T-cell (primary cell): ENCODE results near the gene KCNK5. TPM values are rescaled to one million over a fixed set of nuclear protein-coding genes. Genes with fewer than 3 reads are reported as not detected.

Experiments
- ATAC-seq, 4 experiments: fragments of 200-7000 bp in 3 of 4; fragments of 150-1000 bp in 1 of 4; cut with Tn5 transposase; replicated peaks in 1 of 4; 1 replicate in 3 of 4; 2 replicates in 1 of 4; pipeline ENCODE4 v1.10.0; 2021; ENCODE audit warnings: moderate library complexity in 3 of 4, mild to moderate bottlenecking in 2 of 4, moderate number of reproducible peaks in 1 of 4
- CTCF ChIA-PET, 2 donors: fragments of 300-600 bp; sonication (Branson Sonifier 250); formaldehyde crosslinking; loops; one replicate each; lab custom pipeline; 2022; ENCODE audit warnings: antibody characterized with exemption in 2 of 2; lab: Charles Lee
- POLR2A ChIA-PET, 2 donors: fragments of 300-600 bp; sonication (Branson Sonifier 250); formaldehyde crosslinking; loops; one replicate each; lab custom pipeline; 2022; ENCODE audit warnings: antibody characterized with exemption in 2 of 2; lab: Charles Lee
- DNase-seq, 35 experiments: peaks; one replicate each; pipeline versions ENCODE4 v3.0.0 to v3.0.0-alpha.2; 2013 to 2023
- H3K27ac ChIP-seq: one replicate; pipeline ENCODE4 v1.5.1; 2013; ENCODE audit warnings: low read length
- H3K27me3 ChIP-seq, 2 experiments: replicated peaks in 1 of 2; 1 replicate in 1 of 2; 2 replicates in 1 of 2; pipeline versions ENCODE4 v1.6.1 to v1.7.0; 2013; ENCODE audit warnings: low read length in 1 of 2, mixed read lengths in 1 of 2; ENCODE audit not compliant: control insufficient read depth in 2 of 2, insufficient read depth in 2 of 2; ENCODE audit errors: extremely low read depth in 1 of 2
- H3K36me3 ChIP-seq, 2 donors: 1 replicate in 1 of 2; 2 replicates in 1 of 2; pipeline versions ENCODE4 v1.6.1 to v1.7.0; 2013; ENCODE audit warnings: low read length in 1 of 2; ENCODE audit not compliant: control insufficient read depth in 2 of 2, insufficient read depth in 1 of 2; ENCODE audit errors: extremely low read depth in 1 of 2
- H3K4me1 ChIP-seq, 2 experiments: 1 replicate in 1 of 2; 2 replicates in 1 of 2; pipeline versions ENCODE4 v1.6.1 to v1.7.0; 2013; ENCODE audit warnings: low read length in 2 of 2, mixed read lengths in 1 of 2; ENCODE audit not compliant: insufficient read depth in 2 of 2, control insufficient read depth in 1 of 2; ENCODE audit errors: extremely low read depth in 1 of 2
- H3K4me3 ChIP-seq, 2 donors: 1 replicate in 1 of 2; 2 replicates in 1 of 2; pipeline versions ENCODE4 v1.5.1 to v1.7.0; 2013; ENCODE audit warnings: mild to moderate bottlenecking in 2 of 2, low read length in 1 of 2, moderate library complexity in 1 of 2; ENCODE audit not compliant: control insufficient read depth in 1 of 2; ENCODE audit errors: extremely low read depth in 1 of 2
- H3K9me3 ChIP-seq: 2 replicates; pipeline ENCODE4 v1.7.0; 2013
- H3K27ac Mint-ChIP-seq, 2 donors: one replicate each; pipeline ENCODE4 v1.8.0; 2020 to 2021; ENCODE audit warnings: mild to moderate bottlenecking in 2 of 2, mixed read lengths in 2 of 2
- H3K27me3 Mint-ChIP-seq, 2 donors: one replicate each; pipeline ENCODE4 v1.8.0; 2021 to 2022; ENCODE audit warnings: mixed read lengths in 2 of 2
- H3K36me3 Mint-ChIP-seq: one replicate; pipeline ENCODE4 v1.8.0; 2021; ENCODE audit warnings: mixed read lengths
- H3K4me1 Mint-ChIP-seq, 3 donors: one replicate each; pipeline ENCODE4 v1.8.0; 2020 to 2022; ENCODE audit warnings: mixed read lengths in 3 of 3, mild to moderate bottlenecking in 1 of 3
- H3K4me3 Mint-ChIP-seq, 3 donors: one replicate each; pipeline ENCODE4 v1.8.0; 2020 to 2022; ENCODE audit warnings: mild to moderate bottlenecking in 3 of 3, mixed read lengths in 3 of 3, moderate library complexity in 3 of 3
- H3K9me3 Mint-ChIP-seq, 3 donors: one replicate each; pipeline ENCODE4 v1.8.0; 2020 to 2022; ENCODE audit warnings: mixed read lengths in 3 of 3
- WGBS: methylation state at CpG from one replicate; pipeline ENCODE4 v1.1.5; 2013; ENCODE audit warnings: missing lambda C conversion rate; ENCODE audit not compliant: insufficient coverage; 5-methylcytosine and 5-hydroxymethylcytosine counted together
- total RNA-seq, 35 experiments: library from RNA in 6 of 35; stranded (reverse) in 6 of 35; fragments of 120-200 nt in 1 of 35; gene quantifications; one replicate each; pipeline versions ENCODE4 v1.2.1 to v1.2.4 and lab custom pipeline; 2013 to 2026

Gene KCNK5
- total RNA-seq, 5 donors from 2014 or later (not counting 1 experiment from before 2014, with no cell fraction given) = 0.60 to 1.1 (median 0.93) TPM

- ChIA-PET POLR2A (interaction anchor here in 1 of 2 donors (0.7 kb wide), 1 partner anchor 14 kb away, joined by 9 read pairs; no protein-coding TSS in a partner anchor), CTCF (interaction anchor here in 1 of 2 donors (0.6 kb wide), 1 partner anchor 41 kb away, joined by 5 read pairs; no protein-coding TSS in a partner anchor)
- H3K27me3 ChIP-seq = peaks cover 0 to 2% of the 10 kb centered on the region in 2 experiments
- H3K4me1 Mint-ChIP-seq = peaks cover 6 to 9% (median 7%) of the 10 kb centered on the region in 3 donors
- H3K9me3 Mint-ChIP-seq = no peaks in the 10 kb centered on the region
- H3K4me3 Mint-ChIP-seq = no peak overlapping the region
- H3K27ac ChIP-seq = no peak overlapping the region
- H3K27me3 Mint-ChIP-seq = no peaks in the 10 kb centered on the region
- ATAC-seq (no peak), DNase-seq (no peak)
- H3K36me3 ChIP-seq = peaks cover 0 to 3% of the 10 kb centered on the region in 2 donors
- WGBS = 83% methylated on average over 3 of the region's 6 CpGs
- no peak overlapping the region for H3K27ac Mint-ChIP-seq
- no peak overlapping the region for H3K4me3 ChIP-seq
- H3K36me3 Mint-ChIP-seq = peaks cover 8% of the 10 kb centered on the region
- no peaks in the 10 kb centered on the region for H3K9me3 ChIP-seq
- H3K4me1 ChIP-seq = no peaks in the 10 kb centered on the region
Measured at GRCh38 chr6:39192736-39193135, 36.5 kb downstream of the KCNK5 start.

DNA sequence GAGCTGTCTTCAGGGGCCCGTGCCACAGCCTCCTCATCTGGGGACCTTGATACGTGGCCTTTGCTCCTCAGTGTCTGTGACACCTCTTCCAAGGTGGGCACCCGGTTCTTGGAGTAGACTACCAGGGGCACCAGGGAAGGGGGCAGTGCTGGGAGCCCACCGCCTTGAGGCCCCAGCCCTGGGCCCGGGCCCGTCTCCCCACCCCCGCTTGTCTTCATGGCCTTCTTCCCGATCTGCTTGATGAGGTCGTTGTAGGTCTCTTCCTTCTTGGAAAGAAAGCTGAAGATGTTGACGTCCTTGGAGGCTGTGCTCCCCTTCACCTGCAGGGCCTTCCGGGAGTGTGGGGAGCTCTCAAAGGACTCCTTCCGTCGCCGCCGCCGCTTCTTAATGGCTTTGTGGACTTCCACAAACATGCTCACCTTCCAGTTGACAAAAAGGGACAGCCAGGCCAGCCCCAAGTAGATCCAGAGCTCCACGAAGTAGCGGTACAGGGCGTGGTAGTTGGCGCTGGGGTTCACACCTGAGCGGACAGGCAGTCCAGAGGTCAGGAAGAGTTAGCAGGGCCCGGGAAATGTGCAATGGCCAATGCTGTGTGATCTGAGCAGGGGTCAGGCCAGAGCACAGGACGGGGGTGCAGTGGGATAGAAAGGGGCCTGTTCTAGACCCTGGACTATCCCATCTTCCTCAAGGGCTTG lies 37.9 kb downstream of the KCNK5 start:
- DNase-seq (no peak), ATAC-seq (no peak)

GRCh38 chr6:39190545-39191235 lies 38.6 kb downstream of the KCNK5 start:
- Histone ChIP-seq H3K36me3 (peaks cover 0 to 3% of the 10 kb centered on the region in 2 donors), H3K9me3 (no peaks in the 10 kb centered on the region), H3K4me1 (no peaks in the 10 kb centered on the region), H3K27me3 (peaks cover 0 to 2% of the 10 kb centered on the region in 2 experiments), H3K4me3 (no peak overlapping the region), H3K27ac (no peak overlapping the region)
- ChIA-PET POLR2A (no interaction called here), CTCF (interaction anchor here in 1 of 2 donors (1.0 to 1.1 kb wide), 2 partner anchors 16 to 112 kb away, joined by 3 read pairs; no protein-coding TSS in a partner anchor)
- Mint-ChIP-seq H3K4me3 (no peak overlapping the region), H3K36me3 (peaks cover 8% of the 10 kb centered on the region), H3K27me3 (no peaks in the 10 kb centered on the region), H3K4me1 (peaks cover 6 to 9% (median 6%) of the 10 kb centered on the region in 3 donors), H3K27ac (no peak overlapping the region), H3K9me3 (no peaks in the 10 kb centered on the region)
- WGBS = 93% methylated on average over 15 of the region's 21 CpGs
- no peak for DNase-seq
- ATAC-seq = no peak

More for the DNA sequence above, 37.9 kb downstream of the KCNK5 start:
- WGBS = 98% methylated on average over 15 of the region's 23 CpGs
- Histone ChIP-seq H3K9me3 (no peaks in the 10 kb centered on the region), H3K36me3 (peaks cover 0 to 3% of the 10 kb centered on the region in 2 donors), H3K4me3 (no peak overlapping the region), H3K27ac (no peak overlapping the region), H3K27me3 (peaks cover 0 to 2% of the 10 kb centered on the region in 2 experiments), H3K4me1 (no peaks in the 10 kb centered on the region)
- Mint-ChIP-seq H3K4me1 (peaks cover 6 to 9% (median 6%) of the 10 kb centered on the region in 3 donors), H3K4me3 (no peak overlapping the region), H3K36me3 (peaks cover 8% of the 10 kb centered on the region), H3K9me3 (no peaks in the 10 kb centered on the region), H3K27ac (no peak overlapping the region), H3K27me3 (no peaks in the 10 kb centered on the region)
- ChIA-PET CTCF (interaction anchor here (0.6 to 1.0 kb wide), 2 partner anchors 17 to 730 kb away, joined by 3 to 6 read pairs; no protein-coding TSS in a partner anchor), POLR2A (no interaction called here)

DNA sequence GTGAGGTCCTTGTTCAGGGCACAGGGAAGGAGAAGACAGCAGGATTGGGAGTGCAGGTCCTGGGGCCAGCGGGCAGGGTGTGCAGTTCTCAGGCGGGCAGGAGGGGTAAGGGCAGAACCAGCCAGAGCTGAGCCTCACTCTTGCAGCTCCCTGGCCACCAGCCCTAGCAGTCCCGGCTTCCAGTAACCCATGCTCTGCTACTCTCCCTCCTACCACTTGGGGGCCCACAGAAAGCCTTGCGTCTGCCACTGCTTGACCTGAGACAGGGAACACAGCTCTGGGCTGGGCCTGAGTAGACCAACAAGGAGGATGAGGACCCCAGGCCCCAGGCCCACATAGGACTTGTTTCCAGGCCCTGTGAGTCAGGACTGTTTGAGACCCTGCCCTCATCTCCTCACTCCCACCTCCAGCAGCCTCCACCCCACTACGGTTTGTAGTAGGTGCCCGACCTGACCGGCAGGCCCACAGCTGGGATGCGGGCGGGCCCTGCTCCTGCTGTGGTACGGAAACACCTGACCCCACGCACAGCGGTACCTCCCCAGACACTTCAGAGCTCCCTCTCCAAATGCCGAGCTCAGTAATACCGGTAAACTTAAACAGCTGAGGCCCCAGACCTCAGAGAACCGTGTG lies 39.2 kb downstream of the KCNK5 start:
- DNase-seq = no peak

GRCh38 chr6:39189131-39189530 lies 40.1 kb downstream of the KCNK5 start:
- CTCF ChIA-PET = no interaction called here

More for the DNA sequence above, 39.2 kb downstream of the KCNK5 start:
- H3K27me3 ChIP-seq = peaks cover 0 to 2% of the 10 kb centered on the region in 2 experiments
- POLR2A ChIA-PET = no interaction called here
- peaks cover 6 to 9% (median 6%) of the 10 kb centered on the region in 3 donors for H3K4me1 Mint-ChIP-seq
- no peaks in the 10 kb centered on the region for H3K9me3 ChIP-seq
- peaks cover 6% of the 10 kb centered on the region for H3K36me3 Mint-ChIP-seq
- H3K4me3 ChIP-seq = no peak overlapping the region
- no peaks in the 10 kb centered on the region for H3K4me1 ChIP-seq
- H3K27ac Mint-ChIP-seq = no peak overlapping the region
- CTCF ChIA-PET = interaction anchor here in 1 of 2 donors (1.1 kb wide), 1 partner anchor 113 kb away, joined by 3 read pairs; no protein-coding TSS in a partner anchor
- H3K27me3 Mint-ChIP-seq = no peaks in the 10 kb centered on the region
- no peak overlapping the region for H3K27ac ChIP-seq
- no peak for ATAC-seq
- H3K36me3 ChIP-seq = peaks cover 0 to 3% of the 10 kb centered on the region in 2 donors
- WGBS = 93% methylated on average over 14 of the region's 15 CpGs
- H3K9me3 Mint-ChIP-seq = no peaks in the 10 kb centered on the region
- no peak overlapping the region for H3K4me3 Mint-ChIP-seq

GRCh38 chr6:39188571-39188970 lies 40.7 kb downstream of the KCNK5 start:
- no peaks in the 10 kb centered on the region for H3K9me3 Mint-ChIP-seq
- H3K9me3 ChIP-seq = no peaks in the 10 kb centered on the region
- H3K27me3 Mint-ChIP-seq = no peaks in the 10 kb centered on the region
- DNase-seq = no peak
- H3K4me1 Mint-ChIP-seq = peaks cover 6 to 9% (median 6%) of the 10 kb centered on the region in 3 donors
- H3K4me1 ChIP-seq = no peaks in the 10 kb centered on the region
- no peak overlapping the region for H3K27ac Mint-ChIP-seq
- 27% methylated on average over 6 of the region's 7 CpGs for WGBS
- ATAC-seq = no peak
- H3K36me3 Mint-ChIP-seq = peaks cover 3% of the 10 kb centered on the region
- H3K4me3 Mint-ChIP-seq = no peak overlapping the region
- H3K27me3 ChIP-seq = peaks cover 0 to 2% of the 10 kb centered on the region in 2 experiments
- CTCF ChIA-PET = interaction anchor here in 1 of 2 donors (0.6 kb wide), 1 partner anchor 165 kb away, joined by 3 read pairs; no protein-coding TSS in a partner anchor
- no peak overlapping the region for H3K4me3 ChIP-seq
- peaks cover 0 to 3% of the 10 kb centered on the region in 2 donors for H3K36me3 ChIP-seq
- POLR2A ChIA-PET = interaction anchor here in 1 of 2 donors (0.7 kb wide), 1 partner anchor 104 kb away, joined by 6 read pairs; no protein-coding TSS in a partner anchor
- H3K27ac ChIP-seq = no peak overlapping the region

More at GRCh38 chr6:39189131-39189530, 40.1 kb downstream of the KCNK5 start:
- WGBS = 85% methylated on average over 5 of the region's 8 CpGs
- Histone ChIP-seq H3K36me3 (peaks cover 0 to 3% of the 10 kb centered on the region in 2 donors), H3K9me3 (no peaks in the 10 kb centered on the region), H3K27ac (no peak overlapping the region), H3K27me3 (peaks cover 0 to 2% of the 10 kb centered on the region in 2 experiments), H3K4me1 (no peaks in the 10 kb centered on the region), H3K4me3 (no peak overlapping the region)
- ATAC-seq (no peak), DNase-seq (no peak)
- POLR2A ChIA-PET = no interaction called here
- Mint-ChIP-seq H3K27ac (no peak overlapping the region), H3K4me3 (no peak overlapping the region), H3K9me3 (no peaks in the 10 kb centered on the region), H3K27me3 (no peaks in the 10 kb centered on the region), H3K36me3 (peaks cover 3% of the 10 kb centered on the region), H3K4me1 (peaks cover 6 to 9% (median 6%) of the 10 kb centered on the region in 3 donors)
